ENCODE measurements around the gene FIBCD1.

The FIBCD1 gene

DNA sequence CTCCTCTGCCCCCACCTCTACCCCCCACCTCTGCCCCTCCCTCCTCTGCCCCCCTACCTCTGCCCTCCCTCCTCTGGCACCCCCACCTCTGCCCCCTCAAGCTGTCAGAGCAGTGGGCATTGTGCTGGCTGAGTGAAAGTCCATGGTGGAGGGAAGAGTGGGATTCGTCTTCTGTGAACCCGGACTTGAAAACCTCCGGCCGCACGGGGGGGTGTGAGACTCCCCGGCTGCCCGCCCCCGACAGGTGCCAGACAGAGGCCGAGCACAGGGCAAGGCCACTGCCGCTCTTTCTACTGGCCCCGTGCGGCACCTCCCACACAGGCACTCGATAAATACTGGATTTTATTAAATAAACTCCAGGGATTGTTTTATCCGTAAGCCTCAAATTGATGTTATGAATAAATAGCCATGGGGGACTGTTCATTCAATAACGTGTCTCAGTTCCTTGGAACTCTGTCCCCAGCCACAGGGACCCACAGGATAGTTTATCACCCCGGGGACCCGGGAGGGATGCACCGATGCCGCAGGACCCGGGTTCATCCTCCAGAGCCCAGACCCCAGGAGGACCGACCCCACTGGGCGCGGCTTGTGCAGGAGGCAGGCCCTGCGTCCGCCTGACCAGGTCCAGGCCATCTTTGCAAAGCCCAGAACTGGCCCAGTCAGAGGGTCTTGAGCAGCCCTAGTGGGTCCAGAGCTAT, 39.8 kb downstream of the FIBCD1 start:
- in situ Hi-C loops (cut with MboI; ENCODE audit: low sequenced_read_pairs), result no loop called here

DNA sequence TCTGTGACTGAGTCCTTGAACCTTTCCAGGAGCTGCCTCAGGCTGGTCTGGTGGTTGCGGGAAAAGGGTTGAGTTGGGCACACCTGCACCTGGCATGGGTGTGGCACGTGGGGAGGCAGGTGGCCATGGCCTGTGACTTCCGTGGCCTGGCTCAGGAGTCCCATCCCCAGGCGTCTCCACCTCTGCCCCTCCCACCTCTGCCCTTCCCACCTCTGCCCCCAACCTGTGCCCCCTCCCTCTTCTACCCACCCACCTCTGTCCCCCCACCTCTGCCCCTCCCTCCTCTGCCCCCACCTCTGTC, 40.5 kb downstream of the FIBCD1 start:
- in situ Hi-C loops (cut with MboI; ENCODE audit: low sequenced_read_pairs), result no loop called here

GRCh38 chr9:130897848-130898551, 41.0 kb downstream of the FIBCD1 start:
- in situ Hi-C loops (cut with MboI; ENCODE audit: low sequenced_read_pairs), result no loop called here

DNA sequence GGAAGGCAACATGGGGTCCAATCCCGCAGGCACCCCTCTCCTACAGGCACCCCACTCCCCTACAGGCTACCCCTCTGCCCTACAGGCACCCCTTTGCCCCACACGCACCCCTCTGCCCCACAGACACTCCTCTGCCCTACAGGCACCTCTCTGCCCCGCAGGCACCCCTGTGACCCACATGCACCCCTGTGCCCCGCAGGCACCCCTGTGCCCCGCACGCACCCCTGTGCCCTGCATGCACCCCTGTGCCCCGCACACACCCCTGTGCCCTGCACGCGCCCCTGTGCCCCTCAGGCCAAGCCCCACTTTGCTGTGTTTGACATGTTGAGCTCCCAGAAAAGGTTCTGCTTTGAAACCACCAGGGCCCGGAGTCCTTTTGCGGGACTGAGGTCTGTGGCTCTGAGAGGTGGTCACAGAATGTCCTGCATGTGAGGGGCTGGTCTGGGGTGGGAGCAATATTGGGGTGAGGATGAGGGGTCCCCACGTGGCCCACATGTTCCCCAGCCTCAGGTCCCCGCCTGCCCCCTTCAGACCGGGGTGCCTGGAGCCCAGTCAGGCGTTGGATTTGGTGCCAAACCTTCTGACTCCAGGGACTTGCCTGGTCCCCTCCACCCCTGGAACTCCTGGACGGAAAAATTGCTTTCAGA, 41.8 kb downstream of the FIBCD1 start:
- in situ Hi-C loops (cut with MboI; ENCODE audit: low sequenced_read_pairs), result no loop called here

GRCh38 chr9:130896233-130897014, 42.6 kb downstream of the FIBCD1 start, which contains the start of gene QRFP:
Gene QRFP (minus strand): TSS chr9:130896812. CDS start chr9:130893838, 2,974 bp downstream.
- in situ Hi-C loops (cut with MboI; ENCODE audit: low sequenced_read_pairs), result no loop called here

GRCh38 chr9:130895481-130896232, 43.4 kb downstream of the FIBCD1 start:
- in situ Hi-C loops (cut with MboI; ENCODE audit: low sequenced_read_pairs), result no loop called here

DNA sequence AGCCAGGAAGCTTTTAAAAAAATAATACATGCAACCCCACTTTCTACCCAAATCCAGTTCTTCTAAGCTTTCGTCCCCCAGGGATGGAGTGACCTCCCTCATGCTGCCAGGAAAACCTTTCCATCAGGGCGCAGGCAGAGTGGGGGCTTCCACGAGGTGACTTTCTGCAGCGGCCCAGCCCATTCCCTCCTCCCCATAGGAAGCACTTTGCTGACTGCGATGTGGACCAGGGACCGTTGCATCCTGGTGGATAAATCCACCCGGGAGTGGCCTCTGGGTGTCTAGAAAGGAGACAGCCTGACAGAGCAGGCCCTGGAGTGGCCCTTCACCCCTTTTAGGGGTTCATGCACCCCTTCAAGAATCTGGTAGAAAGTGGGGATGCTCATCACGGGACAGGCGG, 44.0 kb downstream of the FIBCD1 start:
- in situ Hi-C loops (cut with MboI; ENCODE audit: low sequenced_read_pairs), result no loop called here

DNA sequence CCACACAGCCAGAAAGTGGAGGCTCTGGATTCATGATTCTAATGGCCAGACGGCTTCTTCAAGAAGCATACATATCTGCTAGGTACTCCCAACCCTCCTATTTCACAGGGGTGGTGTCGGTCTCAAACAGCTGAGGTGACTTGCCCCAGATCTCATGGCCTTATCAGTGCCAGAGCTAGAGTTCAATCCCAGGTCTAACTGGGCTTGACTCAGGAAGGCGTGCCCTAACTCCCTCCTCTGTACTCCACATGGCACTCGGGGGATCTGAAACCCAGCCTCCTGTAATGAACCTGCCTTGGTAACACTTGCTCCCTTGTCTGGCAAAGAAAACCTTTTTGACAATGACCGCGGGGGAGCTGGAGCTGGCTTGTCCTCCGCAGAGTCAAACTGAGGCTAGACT, 44.5 kb downstream of the FIBCD1 start:
- in situ Hi-C loops (cut with MboI; ENCODE audit: low sequenced_read_pairs), result no loop called here

DNA sequence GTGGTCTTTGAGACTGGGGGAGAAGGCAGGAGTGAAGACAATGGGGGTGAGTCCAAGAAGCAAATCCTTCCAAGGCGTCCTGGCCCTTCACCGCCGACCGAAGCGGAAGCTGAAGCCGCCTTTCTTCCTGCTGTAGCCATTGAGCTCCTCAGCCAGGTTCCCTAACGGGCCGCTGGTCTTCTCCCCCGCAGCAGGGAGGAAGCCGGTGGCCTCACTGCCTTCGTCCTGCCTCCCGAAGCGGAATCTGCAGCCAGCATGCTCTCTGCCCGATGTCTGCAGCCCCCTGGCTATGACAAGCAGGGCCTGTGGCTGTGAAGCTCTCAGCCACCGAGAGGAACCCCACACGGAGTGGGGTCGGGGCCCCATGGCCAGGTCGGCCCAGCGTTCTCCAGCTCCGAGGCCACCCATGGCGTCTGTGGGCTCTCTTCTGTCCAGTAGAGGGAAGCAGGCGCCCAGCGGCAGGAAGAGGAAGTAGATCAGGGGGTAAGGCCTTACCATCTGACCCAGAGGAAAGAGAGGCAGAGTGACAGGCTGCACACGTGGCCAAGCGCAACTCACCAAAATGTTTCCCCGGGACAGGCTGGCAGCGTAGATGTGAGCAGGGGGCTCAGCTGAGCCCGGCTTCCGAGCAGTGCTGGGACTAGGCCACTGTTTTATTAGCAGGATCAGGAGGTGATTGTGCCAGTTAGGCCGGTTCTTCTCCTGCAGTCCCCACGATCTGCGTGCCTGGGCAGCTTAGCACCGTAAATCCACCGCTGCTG, 45.5 kb downstream of the FIBCD1 start:
- in situ Hi-C loops (cut with MboI; ENCODE audit: low sequenced_read_pairs), result no loop called here

DNA sequence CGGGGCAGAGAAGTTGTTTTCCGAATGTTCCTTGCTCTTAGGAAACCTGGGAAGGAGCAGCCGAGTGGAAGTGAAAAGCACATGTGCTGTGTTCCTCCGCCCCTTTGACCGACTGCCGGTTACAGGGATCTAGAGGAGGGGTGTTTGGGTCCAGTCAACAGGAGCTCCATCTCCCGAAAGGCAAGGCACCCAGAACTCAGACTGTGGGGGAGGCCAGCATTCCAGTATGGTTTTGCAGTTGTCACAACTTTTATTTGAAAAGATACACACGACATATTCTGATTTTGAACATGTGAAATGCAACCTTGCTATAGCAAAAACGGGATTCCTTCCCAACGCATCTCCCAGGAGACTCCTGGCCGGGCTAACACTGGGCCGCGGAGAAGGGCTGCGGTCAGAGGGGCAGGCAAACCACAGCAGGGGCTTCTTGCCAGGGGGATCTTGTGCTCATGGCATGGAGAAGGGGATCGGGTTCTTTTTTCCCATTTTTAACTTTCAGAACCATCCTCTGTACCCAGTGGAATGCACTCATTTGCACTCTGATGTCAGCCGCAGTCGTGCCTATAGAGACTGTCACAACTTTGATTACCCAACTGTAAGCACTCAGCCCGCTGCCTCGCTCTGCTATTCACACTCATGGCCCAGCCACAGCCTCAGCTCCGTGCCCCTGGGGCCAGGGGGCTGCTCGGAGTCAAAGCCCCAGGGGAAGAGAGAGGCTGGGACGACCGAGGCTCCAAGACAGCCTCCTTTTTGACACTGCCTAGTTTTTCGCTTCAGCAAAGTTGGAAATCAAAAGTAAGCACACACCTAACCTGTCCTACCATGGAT, 46.4 kb downstream of the FIBCD1 start:
- in situ Hi-C loops (cut with MboI; ENCODE audit: low sequenced_read_pairs), result no loop called here

- in situ Hi-C loops (cut with MboI; ENCODE audit: low sequenced_read_pairs), result no loop called here
Measured at GRCh38 chr9:130891688-130892476, 47.2 kb downstream of the FIBCD1 start.

DNA sequence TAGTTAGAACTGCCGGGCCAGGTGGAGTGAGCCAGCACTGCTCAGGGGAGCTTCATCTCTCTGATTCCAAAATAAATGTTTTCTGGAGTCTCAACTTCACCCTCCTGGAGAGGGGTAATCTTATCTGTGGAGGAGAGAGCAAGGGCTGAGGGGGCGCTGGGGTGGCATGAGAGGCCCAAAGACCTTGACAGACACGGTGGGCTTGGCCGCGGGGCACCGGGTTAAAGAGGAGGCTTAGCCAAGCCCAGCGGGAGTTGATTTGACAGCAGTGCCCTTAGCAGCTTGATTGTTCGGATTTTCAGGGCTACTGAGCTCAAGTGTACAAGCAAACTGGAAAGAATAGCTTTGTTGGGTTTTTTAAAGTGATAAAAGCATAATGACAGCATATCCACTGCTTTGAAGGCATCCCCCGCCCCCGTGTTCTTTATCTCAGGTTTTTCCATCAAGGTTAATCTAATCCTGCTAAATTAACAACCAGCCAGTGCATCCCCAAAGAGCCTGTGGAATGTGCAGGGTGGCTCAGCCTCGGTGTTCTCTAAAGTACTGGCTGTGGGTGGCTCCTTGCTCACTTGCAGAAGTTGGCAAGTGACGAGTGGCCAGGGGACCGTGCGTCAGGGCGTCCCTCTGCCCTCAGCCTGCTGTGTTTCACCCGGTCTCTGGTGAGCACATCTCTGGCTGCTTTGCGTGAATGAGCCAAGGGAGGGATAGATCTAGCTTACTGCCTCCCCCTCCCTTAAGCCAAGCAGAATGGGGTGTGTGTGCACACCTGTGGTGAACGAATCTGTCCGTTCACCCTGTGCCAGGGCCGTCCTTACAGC, 48.0 kb downstream of the FIBCD1 start:
- in situ Hi-C loops (cut with MboI; ENCODE audit: low sequenced_read_pairs), result no loop called here

GRCh38 chr9:130890124-130890523, 48.9 kb downstream of the FIBCD1 start:
- in situ Hi-C loops (cut with MboI; ENCODE audit: low sequenced_read_pairs), result no loop called here

DNA sequence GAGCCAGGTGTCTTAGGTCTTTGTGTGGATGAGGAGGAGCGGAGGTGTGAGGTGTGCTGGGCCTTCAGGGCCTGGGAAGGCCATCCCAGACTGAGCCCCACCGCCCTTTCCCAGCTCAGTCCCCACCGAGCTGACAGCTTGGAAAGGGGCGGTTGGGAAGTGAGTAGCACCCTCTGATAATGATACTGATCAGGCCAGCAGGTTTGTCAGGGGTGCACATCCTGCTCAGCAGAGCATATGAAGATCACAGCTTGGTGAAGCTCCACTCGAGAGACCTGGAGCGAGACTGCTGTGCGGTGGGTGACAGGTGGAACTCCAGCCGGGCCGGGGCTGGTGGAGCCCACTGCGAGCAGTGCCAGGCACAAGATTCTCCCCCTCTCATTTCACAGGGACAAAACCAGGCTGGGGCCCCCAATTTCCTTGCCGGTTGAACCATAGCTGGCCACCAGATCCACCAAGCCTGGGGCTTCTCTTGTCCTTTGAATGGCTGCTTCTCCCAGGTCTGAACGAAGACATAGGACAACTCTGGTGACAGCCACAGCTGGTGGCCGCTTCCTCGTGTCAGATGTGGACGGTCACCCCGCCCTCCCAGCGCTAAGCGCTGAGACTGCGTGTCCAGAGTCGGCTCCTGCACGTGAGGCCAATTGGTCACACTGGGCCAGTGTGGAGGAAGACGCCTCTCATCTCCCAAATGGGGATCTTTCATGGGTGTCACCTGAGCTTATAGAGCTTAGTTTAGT, 50.7 kb downstream of the FIBCD1 start:
- in situ Hi-C loops (cut with MboI; ENCODE audit: low sequenced_read_pairs), result no loop called here

DNA sequence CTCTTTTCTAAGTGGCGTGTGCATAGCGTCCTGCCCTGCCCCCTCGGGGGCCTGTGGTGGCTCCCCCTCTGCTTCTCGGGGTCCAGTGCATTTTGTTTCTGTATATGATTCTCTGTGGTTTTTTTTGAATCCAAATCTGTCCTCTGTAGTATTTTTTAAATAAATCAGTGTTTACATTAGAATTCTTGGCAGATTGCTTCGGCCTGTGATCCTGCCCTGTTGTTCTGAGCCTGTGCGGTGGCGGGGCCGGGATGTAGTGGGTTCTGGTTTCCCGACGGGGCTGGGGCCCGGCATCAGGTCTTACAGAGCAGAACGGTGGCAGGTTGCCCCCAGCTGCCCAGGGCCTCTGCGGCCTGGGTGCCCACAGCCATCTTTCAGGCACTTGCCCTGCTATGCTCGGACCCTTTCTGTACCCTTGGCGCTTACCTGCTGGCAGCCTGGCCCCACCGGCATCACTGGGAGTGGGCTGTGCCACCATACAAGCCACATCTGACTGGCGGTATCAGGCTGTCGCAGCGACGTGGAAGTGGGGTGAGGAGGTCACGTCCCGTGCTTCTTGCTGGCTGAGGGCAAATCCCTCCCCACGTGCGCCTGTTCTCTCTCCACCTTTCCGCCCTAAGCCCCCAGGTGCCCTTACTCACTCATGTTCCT, 51.4 kb downstream of the FIBCD1 start:
- in situ Hi-C loops (cut with MboI; ENCODE audit: low sequenced_read_pairs), result no loop called here

DNA sequence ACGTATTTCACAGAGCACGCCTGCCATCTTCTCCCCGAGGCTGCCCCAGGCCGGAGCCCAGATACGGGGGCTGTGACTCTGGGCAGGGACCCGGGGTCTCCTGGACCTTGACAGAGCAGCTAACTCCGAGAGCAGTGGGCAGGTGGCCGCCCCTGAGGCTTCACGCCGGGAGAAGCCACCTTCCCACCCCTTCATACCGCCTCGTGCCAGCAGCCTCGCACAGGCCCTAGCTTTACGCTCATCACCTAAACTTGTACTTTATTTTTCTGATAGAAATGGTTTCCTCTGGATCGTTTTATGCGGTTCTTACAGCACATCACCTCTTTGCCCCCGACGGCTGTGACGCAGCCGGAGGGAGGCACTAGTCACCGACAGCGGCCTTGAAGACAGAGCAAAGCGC, 52.1 kb downstream of the FIBCD1 start:
- in situ Hi-C loops (cut with MboI; ENCODE audit: low sequenced_read_pairs), result no loop called here
